GM19043 (cell line): ENCODE results near the gene TBCCD1.
"Not testable (repeated sequence)": the region's sequence is repeated elsewhere in the genome, so short reads cannot be mapped to it uniquely, and the experiment has no call there.

Source experiments
- ATAC-seq: cut with Tn5 transposase; IDR thresholded peaks from one replicate; pipeline ENCODE4 v1.9.1; 2021; ENCODE audit warnings: low read depth; ENCODE audit not compliant: unreplicated experiment

TBCCD1 gene

DNA sequence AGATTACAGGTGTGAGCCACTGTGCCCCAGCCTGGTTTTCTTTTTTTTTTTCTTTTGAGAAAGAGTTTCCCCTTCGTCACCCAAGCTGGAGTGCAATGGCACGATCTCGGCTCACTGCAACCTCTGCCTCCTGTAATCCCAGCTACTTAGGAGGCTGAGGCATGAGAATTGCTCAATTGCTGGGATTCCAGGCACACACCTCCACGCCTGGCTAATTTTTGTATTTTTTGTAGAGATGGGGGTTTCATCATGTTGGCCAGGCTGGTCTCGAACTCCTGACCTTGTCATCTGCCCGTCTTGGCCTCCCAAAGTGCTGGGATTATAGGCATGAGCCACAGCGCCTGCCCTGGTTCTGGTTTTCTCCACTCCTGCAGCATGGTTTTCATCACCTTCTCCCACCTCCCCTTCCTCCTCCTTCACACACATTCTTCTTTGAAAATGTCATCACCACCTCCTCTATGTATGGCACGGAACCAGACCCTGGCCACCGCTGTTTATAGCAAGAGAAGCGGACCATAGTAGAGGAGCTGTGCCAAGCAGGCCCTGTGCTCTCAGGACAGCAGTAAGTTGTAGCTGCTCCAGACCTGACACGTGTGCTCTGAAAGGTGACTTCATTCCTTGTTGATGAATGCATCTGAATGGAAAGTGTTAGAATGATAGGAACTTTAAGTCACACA lies 31.1 kb upstream of the TBCCD1 start:
- no peak for ATAC-seq

DNA sequence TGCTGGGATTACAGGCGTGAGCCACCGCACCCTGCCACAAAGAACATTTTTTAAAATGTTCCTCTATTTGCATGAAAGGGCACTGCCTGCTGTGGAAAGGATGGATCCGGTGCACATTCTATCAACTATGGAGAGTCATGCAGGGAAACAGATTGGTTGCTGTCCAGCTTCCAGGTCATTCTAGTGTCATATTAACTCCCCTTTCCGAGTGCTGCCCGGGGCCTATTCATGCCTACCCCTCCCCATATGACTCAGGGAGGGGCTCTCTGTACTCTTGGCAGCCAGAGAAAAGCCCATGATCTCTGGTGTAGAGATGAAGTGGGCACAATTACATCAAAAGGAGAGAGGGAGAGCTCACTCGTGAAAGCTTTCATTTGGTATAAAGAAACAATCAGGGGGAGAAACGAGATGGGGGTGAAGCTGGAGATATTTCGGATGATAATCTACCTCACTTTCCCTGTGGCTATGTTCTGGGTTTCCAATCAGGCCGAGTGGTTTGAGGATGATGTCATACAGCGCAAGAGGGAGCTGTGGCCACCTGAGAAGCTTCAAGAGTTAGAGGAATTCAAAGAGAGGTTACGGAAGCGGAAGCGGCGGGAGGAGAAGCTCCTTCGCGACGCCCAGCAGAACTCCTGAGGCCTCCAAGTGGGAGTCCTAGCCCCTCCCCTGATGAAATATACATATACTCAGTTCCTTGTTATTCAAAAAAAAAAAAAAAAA lies 29.6 kb upstream of the TBCCD1 start:
- no peak for ATAC-seq

DNA sequence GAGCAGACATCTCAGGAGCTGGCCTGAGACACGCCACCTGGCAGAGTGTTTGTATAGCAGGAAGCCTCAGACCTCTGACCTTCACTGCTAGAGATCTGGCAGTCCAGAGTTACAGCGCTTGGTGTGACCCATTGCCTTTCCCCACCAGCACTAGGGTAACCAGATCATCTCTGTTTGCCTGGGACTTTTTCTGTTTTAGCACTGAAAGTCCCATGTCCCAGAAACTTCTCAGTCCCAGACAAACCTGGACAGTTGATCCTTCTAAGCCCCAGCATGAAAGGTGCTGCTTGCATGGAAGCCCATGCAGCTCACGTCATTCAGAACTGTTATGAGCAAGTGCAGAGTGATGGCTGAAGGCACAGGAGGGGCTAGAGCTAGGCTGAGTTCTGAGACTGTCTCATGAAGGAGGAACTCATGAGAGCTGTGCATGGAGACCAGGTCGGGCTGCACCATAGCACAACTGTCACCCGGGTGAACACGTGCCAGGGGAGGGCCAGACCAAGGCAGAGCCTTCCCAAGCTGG lies 27.5 kb upstream of the TBCCD1 start:
- no peak for ATAC-seq

- ATAC-seq: no peak
Observed at GRCh38 chr3:186593862-186594261, 26.7 kb upstream of the TBCCD1 start.

GRCh38 chr3:186592682-186593081 lies 25.5 kb upstream of the TBCCD1 start:
- no peak for ATAC-seq

GRCh38 chr3:186590580-186591295 lies 23.6 kb upstream of the TBCCD1 start:
- ATAC-seq: no peak

DNA sequence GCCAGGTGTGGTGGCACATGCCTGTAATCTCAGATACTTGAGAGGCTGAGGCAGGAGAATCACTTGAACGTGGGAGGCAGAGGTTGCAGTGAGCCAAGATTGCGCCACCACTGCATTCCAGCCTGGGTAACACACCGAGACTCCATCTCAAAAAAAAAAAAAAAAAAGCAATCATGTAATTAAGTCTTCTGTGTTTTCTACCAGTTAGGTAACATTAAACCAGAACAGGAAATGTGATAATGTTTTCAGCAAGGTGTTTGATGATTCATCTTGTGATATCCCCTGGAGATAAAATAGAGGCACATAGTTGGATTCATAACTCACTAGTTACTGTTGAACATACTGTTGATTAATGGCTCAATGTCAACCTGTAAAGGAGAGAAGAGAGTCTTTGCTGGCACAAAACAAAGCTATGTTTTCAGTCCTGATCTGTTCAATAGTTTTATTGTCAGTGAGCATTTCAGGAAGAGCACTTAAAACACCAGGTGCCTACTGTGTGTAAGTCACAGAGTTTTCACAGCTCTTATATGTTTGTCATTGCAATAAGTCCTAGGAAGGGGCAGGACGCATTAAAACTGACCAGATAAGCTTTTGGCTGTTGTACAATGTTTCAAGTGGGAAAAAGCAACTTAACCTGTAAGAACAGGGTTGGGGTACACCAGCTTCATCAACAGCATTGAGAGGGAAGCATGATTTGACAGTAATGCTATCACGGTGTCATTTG lies 22.9 kb upstream of the TBCCD1 start:
- no peak for ATAC-seq

DNA sequence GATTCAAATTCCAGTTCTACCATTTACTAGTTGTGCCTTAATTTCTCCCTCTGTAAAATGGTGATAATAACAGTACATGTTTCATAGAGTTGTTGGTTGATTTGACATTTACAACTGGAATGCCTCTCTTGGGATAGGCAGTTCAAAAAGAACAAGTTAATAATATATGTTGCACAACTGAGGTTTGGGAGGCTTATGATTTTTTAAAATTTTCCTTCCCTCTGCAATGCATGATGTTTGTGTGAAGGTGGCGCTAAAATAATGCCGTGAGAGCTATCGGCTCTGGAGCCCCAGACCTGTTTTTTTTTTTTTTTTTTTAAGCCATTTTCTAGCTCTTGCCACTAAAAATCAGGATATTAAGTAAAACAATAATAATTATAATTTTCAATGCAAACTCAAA lies 22.0 kb upstream of the TBCCD1 start:
- no peak for ATAC-seq

GRCh38 chr3:186588632-186589031 lies 21.5 kb upstream of the TBCCD1 start:
- no peak for ATAC-seq

- no peak for ATAC-seq
Observed at GRCh38 chr3:186587183-186587582, 20.0 kb upstream of the TBCCD1 start.

GRCh38 chr3:186586245-186586644 lies 19.1 kb upstream of the TBCCD1 start:
- ATAC-seq: not testable (repeated sequence)

DNA sequence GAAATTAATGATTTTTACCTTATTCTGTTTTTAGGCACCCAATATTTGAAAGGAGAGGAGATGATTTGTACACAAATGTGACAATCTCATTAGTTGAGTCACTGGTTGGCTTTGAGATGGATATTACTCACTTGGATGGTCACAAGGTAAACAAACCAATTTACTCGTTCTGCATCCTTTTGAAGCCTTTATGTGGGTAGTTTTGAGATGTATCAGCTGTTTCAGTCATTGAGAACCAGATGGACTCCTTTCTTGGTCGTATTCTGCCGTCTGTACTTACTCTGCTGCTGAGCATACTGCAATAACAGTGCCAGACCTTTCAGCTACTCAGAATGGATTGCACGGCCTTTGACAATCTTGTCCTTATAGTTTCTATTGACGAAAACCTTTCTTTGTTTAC lies 16.7 kb upstream of the TBCCD1 start:
- ATAC-seq: no peak

- no peak for ATAC-seq
Observed at GRCh38 chr3:186582541-186582940, 15.4 kb upstream of the TBCCD1 start.

DNA sequence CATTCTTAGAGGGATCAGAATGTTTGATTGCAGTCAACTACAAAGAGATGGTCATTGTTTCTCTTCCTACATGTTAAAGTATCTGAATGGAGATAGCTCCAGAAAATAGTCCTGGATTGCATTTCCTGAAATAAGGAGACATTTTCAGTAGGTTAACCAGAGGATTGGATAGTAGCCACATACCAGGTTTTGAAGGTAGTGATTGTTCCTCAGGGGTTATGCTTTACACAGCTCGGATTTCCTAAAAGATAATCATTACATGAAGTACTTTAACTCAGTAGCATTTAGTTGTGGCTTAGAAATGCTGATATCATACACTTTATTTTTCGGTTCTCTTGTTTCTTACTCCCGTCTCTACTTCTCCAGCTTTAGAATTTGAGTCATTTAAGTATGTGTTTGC lies 13.6 kb upstream of the TBCCD1 start:
- ATAC-seq: no peak

GRCh38 chr3:186577521-186577920 lies 10.4 kb upstream of the TBCCD1 start:
- no peak for ATAC-seq

DNA sequence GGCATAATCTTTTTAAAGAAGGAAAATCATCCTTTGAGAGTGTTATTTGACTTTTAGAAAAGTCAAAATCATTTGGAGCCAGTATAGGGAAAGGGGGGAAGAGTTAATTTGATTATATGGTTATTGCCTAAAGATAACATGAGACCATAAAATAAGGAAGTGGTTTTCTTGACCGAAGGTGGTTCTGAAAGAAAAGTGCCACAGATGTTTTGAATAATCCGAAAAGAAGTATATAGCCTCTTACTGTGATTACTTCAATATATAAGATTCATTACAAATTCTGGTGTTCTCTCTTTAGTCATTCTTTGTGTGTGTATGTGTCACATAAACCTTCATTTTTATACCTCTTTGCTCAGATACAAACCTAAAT lies 4.5 kb upstream of the TBCCD1 start:
- no peak for ATAC-seq

DNA sequence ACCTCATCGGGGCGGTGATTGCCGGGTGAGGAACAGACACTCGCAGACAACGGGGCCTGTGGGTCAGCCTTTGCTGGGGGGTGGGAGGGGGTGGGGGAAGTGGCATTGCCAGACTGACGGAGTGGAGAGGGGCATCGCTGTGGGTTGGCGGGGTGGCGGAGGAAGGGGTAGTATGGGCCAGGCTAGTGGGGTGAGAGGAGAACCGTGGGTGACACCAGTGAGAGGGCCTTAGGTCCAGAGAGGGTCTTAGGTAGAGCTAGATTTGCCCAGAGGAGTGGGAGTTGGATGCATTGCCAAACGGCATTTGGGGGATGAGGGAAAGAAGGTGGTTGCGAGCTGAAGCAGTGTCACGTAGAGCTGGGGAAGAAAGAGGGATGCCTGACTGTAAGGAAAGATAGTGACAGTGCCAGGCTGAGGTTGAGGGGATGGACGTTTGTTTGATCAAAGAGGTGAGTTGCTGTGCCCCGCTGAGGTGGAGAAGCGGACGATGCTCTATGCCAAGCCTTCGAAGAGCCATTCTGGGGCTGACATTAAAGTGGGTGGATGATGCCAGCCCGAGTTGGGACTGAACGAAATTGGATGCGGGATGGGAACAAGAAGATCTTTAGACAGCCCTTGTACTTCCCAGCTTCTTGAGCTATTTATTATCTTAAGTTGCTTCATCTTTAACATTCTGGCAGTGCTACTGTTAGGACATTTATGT lies 4.0 kb upstream of the TBCCD1 start:
- no peak for ATAC-seq

DNA sequence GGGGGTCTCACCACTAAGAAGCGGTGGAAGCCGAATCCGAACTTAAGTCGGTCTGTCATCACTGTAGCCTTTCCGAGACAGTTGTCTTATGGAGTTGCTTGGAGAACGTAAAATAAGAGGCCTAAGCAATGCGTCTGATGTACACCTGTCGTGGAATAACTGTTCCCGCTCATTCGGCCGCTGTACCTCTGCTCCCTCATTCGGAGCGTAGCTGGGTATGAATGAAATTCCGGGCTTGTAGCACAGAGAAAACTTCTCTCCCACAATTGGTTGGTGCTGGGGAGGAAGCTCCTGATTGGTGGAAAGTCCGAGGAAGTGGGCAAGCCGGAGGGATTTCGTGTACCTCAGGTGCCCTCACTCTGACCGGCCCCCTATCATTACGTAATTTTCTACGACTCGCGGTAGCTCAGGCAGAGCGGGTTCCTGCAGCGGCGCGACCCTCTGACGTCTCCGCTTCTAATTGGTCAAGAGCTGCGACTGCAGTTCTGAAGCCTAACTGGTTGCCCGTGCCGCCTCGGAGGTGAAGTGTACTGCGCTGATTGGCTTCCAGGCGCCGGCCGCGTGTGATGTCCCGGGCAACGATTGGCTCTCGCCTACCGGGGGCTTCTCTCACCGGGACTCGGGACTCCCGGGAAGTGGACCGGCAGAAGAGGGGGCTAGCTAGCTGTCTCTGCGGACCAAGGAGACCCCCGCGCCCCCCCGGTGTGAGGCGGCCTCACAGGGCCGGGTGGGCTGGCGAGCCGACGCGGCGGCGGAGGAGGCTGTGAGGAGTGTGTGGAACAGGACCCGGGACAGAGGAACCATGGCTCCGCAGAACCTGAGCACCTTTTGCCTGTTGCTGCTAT lies 3.2 kb upstream of the TBCCD1 start, which contains the start of gene DNAJB11:
Gene DNAJB11, plus strand, starts transcription at position 625 of the 845 bp plus-strand sequence. Its CDS starts 178 bp downstream, at position 803.
- ATAC-seq: peak; percentile 88

GRCh38 chr3:186569779-186570095 lies 2.6 kb upstream of the TBCCD1 start:
- no peak for ATAC-seq
